Mucosa of rectum (tissue), 2 donors: Measurements from ENCODE around the gene PNLIPRP3.

Experiments
- H3K27ac ChIP-seq, 2 donors: one replicate each; pipeline ENCODE4 v1.7.0; 2013; ENCODE audit warnings: inconsistent platforms in 2 of 2, low read depth in 2 of 2, low read length in 2 of 2
- H3K27me3 ChIP-seq, 2 donors: one replicate each; pipeline ENCODE4 v1.7.0; 2013; ENCODE audit warnings: low read length in 2 of 2; ENCODE audit not compliant: control insufficient read depth in 2 of 2, insufficient read depth in 2 of 2
- H3K36me3 ChIP-seq, 2 donors: one replicate each; pipeline ENCODE4 v1.7.0; 2013; ENCODE audit warnings: low read length in 2 of 2; ENCODE audit not compliant: control insufficient read depth in 2 of 2, insufficient read depth in 2 of 2
- H3K4me1 ChIP-seq, 2 donors: one replicate each; pipeline ENCODE4 v1.7.0; 2013; ENCODE audit warnings: low read length in 2 of 2, mild to moderate bottlenecking in 1 of 2; ENCODE audit not compliant: control insufficient read depth in 2 of 2, insufficient read depth in 2 of 2
- H3K4me3 ChIP-seq, 2 donors: one replicate each; pipeline ENCODE4 v1.7.0; 2013; ENCODE audit warnings: low read length in 2 of 2
- H3K9ac ChIP-seq, 2 donors: one replicate each; pipeline ENCODE4 v1.7.0; 2013; ENCODE audit warnings: low read length in 2 of 2, low read depth in 1 of 2, mild to moderate bottlenecking in 1 of 2
- H3K9me3 ChIP-seq, 2 donors: one replicate each; pipeline ENCODE4 v1.7.0; 2013; ENCODE audit warnings: low read length in 2 of 2; ENCODE audit not compliant: control insufficient read depth in 2 of 2
- donor health status: healthy.
- donor health status: Normal muscosa, but diverticular disease.

PNLIPRP3 gene

GRCh38 chr10:116490028-116490662 is 62.5 kb downstream of the PNLIPRP3 start:
- H3K9ac ChIP-seq: no peak overlapping the region
- no peak overlapping the region for H3K4me3 ChIP-seq
- no peaks in the 10 kb centered on the region for H3K9me3 ChIP-seq
- no peaks in the 10 kb centered on the region for H3K27me3 ChIP-seq
- no peak overlapping the region for H3K27ac ChIP-seq
- no peaks in the 10 kb centered on the region for H3K4me1 ChIP-seq
- no peaks in the 10 kb centered on the region for H3K36me3 ChIP-seq

- Histone ChIP-seq H3K4me3 (no peak overlapping the region), H3K27me3 (no peaks in the 10 kb centered on the region), H3K4me1 (no peaks in the 10 kb centered on the region), H3K9me3 (no peaks in the 10 kb centered on the region), H3K9ac (no peak overlapping the region), H3K27ac (no peak overlapping the region), H3K36me3 (no peaks in the 10 kb centered on the region)
Observed at GRCh38 chr10:116504786-116505185, 77.1 kb downstream of the PNLIPRP3 start.

- H3K27me3 ChIP-seq: no peaks in the 10 kb centered on the region
- no peak overlapping the region for H3K27ac ChIP-seq
- H3K4me3 ChIP-seq: no peak overlapping the region
- no peaks in the 10 kb centered on the region for H3K36me3 ChIP-seq
- no peaks in the 10 kb centered on the region for H3K4me1 ChIP-seq
- H3K9ac ChIP-seq: no peak overlapping the region
- H3K9me3 ChIP-seq: no peaks in the 10 kb centered on the region
Observed at GRCh38 chr10:116510565-116510964, 82.9 kb downstream of the PNLIPRP3 start.

DNA sequence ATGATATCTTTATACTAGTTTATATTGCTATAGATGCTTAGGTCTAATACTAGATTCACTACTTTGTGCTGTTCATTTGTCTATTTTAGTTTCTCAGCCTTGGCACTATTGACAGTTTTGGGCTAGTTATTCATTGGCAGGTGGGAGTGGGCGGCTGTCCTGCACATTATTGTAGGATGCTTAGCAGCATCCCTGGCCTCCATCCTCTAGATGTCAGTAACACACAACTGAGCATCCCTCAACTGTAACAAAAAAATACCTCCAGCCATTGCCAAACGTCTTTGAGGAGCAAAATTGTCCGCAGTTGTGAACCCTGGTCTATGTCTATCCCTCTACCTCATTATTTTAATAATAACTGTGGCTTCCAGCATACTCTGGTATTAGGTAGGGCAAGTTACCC is 83.7 kb downstream of the PNLIPRP3 start:
- H3K27me3 ChIP-seq: no peaks in the 10 kb centered on the region
- H3K36me3 ChIP-seq: no peaks in the 10 kb centered on the region
- no peak overlapping the region for H3K9ac ChIP-seq
- no peaks in the 10 kb centered on the region for H3K9me3 ChIP-seq
- H3K27ac ChIP-seq: no peak overlapping the region
- no peak overlapping the region for H3K4me3 ChIP-seq
- no peaks in the 10 kb centered on the region for H3K4me1 ChIP-seq

DNA sequence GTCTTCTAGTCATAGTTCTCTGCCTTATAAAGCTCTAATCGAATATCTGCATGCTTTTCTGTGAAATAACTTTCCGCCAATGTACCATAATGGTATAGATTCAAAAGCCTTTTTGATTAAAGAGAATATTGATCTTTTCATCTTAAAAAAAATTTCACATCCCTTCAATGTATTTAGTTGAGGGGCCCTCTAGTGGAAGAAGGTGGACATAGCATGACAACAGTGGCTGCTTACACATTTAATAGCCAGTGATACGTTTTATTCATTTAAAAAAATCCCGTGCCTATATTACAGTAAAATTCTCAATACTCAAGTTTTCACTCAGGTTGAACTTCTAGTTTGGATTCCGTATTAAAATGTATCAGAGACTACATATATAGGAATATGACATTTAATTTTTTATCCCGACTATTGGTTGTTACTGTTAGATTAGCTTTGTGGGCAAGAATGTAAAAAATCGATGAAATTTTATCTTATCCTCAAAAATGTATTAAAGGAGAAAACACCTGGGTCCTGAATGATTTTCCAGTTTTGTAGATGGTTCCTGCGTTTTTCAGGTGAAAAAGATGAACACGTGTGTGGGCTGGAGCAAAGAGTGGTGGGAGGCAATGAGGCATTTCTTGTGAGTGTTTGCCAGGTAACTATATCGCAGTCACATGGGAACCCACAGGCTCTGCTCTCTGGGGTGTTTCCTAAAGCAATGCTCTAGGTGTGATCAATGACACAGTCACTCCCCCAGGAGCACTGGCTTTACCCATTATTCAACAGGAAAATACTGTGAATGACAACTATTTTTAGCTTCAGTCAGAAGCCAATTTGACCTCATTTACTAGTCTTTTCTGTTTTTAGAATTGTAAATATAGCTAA is 94.0 kb downstream of the PNLIPRP3 start:
- Histone ChIP-seq H3K9ac (no peak overlapping the region), H3K9me3 (no peaks in the 10 kb centered on the region), H3K4me3 (no peak overlapping the region), H3K4me1 (no peaks in the 10 kb centered on the region), H3K27me3 (no peaks in the 10 kb centered on the region), H3K27ac (no peak overlapping the region), H3K36me3 (no peaks in the 10 kb centered on the region)

DNA sequence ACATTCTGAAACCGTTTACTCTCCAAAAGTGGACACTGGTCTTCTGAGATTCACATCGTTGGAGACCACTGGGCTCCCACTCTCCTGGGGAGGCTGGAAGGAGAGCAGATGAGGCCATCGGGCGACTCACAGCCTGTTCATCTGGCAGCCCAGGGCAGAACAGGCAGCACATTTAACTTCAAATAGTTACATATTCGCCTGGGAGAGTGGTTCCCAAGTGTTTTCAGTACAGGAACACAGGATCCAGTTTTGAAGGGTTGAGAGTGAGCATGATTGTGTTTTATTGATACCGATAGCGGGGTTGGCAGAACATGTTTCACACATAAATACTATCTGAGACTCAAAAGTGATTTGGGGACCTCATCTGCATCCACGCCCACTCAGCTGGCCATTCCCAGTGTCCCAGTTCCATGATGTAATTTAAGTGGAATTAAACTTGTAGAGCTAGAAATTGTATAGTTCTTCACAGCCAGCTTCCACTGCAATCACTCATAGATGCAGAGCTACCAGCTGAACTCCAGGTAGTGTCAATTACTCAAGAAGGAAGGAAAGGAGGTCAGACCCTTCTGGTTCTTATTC is 95.2 kb downstream of the PNLIPRP3 start:
- no peak overlapping the region for H3K27ac ChIP-seq
- no peaks in the 10 kb centered on the region for H3K4me1 ChIP-seq
- no peaks in the 10 kb centered on the region for H3K36me3 ChIP-seq
- H3K9me3 ChIP-seq: no peaks in the 10 kb centered on the region
- H3K4me3 ChIP-seq: no peak overlapping the region
- no peaks in the 10 kb centered on the region for H3K27me3 ChIP-seq
- H3K9ac ChIP-seq: no peak overlapping the region

DNA sequence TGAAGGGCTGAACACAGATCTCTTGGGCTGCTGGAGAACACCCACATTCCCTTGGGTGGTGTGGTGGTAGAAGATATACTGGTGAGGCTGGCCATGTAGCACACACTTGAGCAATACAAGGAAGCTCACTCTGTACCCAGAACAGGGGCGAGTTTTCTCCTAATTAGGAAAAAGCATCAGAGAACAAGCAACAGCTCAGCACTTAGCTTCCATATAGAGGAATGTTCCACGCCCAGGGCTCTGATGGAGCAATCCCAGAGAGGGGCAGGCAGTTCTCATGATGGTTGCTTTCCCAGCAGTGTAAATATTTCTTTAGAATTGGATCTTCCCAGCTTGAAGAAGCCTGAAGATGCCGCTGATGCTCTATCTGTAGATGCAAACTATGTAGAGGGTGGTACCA is 97.1 kb downstream of the PNLIPRP3 start:
- Histone ChIP-seq H3K9ac (no peak overlapping the region), H3K36me3 (no peaks in the 10 kb centered on the region), H3K27me3 (no peaks in the 10 kb centered on the region), H3K4me3 (no peak overlapping the region), H3K4me1 (no peaks in the 10 kb centered on the region), H3K27ac (no peak overlapping the region), H3K9me3 (no peaks in the 10 kb centered on the region)

DNA sequence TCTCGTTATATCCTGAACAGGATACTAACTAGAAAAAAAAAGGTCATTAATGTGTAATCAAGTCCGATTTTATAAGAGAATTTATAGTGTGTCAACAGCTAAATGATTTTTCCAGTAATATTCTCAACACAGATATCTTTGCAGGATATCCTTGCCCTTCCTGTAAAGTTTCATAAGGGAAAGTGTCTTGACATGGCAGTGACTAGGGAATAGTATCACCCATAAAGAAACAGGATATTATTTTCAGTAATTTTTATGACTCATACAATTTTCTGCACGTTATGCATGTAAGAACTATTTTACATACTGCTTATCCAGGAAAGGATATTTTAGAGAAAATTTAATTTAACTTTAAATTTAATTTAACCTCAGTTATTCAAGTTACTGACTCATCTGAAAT is 98.6 kb downstream of the PNLIPRP3 start:
- H3K9me3 ChIP-seq: no peaks in the 10 kb centered on the region
- no peak overlapping the region for H3K9ac ChIP-seq
- H3K27me3 ChIP-seq: no peaks in the 10 kb centered on the region
- no peak overlapping the region for H3K27ac ChIP-seq
- H3K4me1 ChIP-seq: no peaks in the 10 kb centered on the region
- H3K4me3 ChIP-seq: no peak overlapping the region
- H3K36me3 ChIP-seq: no peaks in the 10 kb centered on the region
